Epithelial cell of esophagus (primary cell): ENCODE data around the gene SPEM1.
A peak's percentile ranks its signal among the peaks of the same experiment; 100 is the strongest.

Source experiments
- DNase-seq: peaks from one replicate; pipeline ENCODE4 v3.0.0; 2010; ENCODE audit warnings: low read depth
- H3K4me3 ChIP-seq: 2 replicates; pipeline ENCODE4 v1.5.1; 2011; ENCODE audit warnings: mild to moderate bottlenecking, low read length, control low read depth
- CTCF ChIP-seq: IDR thresholded peaks from 2 replicates; pipeline ENCODE4 v1.5.1; 2011; ENCODE audit warnings: low read depth, mild to moderate bottlenecking, low read length, control low read depth, inconsistent platforms; ENCODE audit not compliant: insufficient read depth; ENCODE audit errors: missing control alignments

SPEM1 gene

GRCh38 chr17:7436556-7437368 is 16.6 kb downstream of the SPEM1 start:
- TF ChIP-seq CTCF, result peak; percentile 54
- peak overlapping the region; percentile 78 for H3K4me3 ChIP-seq
- DNase-seq, result peak; percentile 94

- TF ChIP-seq CTCF, result no peak
- peak overlapping the region; percentile 78 for H3K4me3 ChIP-seq
- no peak for DNase-seq
Measured at GRCh38 chr17:7437369-7437863, 17.3 kb downstream of the SPEM1 start.

GRCh38 chr17:7437950-7438614 is 18.0 kb downstream of the SPEM1 start:
- peak; percentile 84 for DNase-seq
- H3K4me3 ChIP-seq, result peak overlapping the region; percentile 78
- TF ChIP-seq CTCF, result no peak

GRCh38 chr17:7438656-7439460 is 18.7 kb downstream of the SPEM1 start:
- H3K4me3 ChIP-seq, result peak overlapping the region; percentile 78
- TF ChIP-seq CTCF, result no peak
- DNase-seq, result no peak

DNA sequence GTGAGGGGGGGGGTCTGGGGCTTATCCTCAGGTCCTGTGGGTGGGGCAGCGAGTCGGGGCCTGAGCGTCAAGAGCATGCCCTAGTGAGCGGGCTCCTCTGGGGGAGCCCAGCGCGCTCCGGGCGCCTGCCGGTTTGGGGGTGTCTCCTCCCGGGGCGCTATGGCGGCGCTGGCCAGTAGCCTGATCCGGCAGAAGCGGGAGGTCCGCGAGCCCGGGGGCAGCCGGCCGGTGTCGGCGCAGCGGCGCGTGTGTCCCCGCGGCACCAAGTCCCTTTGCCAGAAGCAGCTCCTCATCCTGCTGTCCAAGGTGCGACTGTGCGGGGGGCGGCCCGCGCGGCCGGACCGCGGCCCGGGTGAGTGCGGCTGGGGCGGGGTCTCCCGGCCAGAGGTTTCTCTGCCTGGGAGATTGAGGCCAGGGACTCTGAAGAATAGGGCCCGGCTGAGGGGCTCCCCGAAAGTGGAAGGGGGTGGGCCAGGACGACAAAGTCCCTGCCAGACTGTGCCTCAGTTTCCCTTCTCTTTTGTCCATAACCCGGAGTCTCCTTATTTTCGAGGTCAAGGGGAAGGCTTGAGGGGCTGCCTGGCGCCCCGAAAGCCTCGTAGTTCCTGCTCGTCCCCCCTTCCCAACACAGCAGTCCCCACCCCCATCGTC is 19.5 kb downstream of the SPEM1 start, which contains the start of gene FGF11:
Gene FGF11 (plus strand): TSS at position 51 of the 651 bp plus-strand sequence. CDS start 109 bp downstream, at position 160.
- no peak for DNase-seq
- H3K4me3 ChIP-seq, result peak within 1 kb of the TSS; percentile 78
- no peak for TF ChIP-seq CTCF
